HG02884 (cell line): ENCODE results near the gene GPR160.
"Not testable (repeated sequence)": the region's sequence is repeated elsewhere in the genome, so short reads cannot be mapped to it uniquely, and the experiment has no call there.

Experiments
- ATAC-seq: cut with Tn5 transposase; IDR thresholded peaks from one replicate; pipeline ENCODE4 v1.9.1; 2021; ENCODE audit warnings: mild to moderate bottlenecking, moderate library complexity; ENCODE audit not compliant: unreplicated experiment

Gene GPR160

DNA sequence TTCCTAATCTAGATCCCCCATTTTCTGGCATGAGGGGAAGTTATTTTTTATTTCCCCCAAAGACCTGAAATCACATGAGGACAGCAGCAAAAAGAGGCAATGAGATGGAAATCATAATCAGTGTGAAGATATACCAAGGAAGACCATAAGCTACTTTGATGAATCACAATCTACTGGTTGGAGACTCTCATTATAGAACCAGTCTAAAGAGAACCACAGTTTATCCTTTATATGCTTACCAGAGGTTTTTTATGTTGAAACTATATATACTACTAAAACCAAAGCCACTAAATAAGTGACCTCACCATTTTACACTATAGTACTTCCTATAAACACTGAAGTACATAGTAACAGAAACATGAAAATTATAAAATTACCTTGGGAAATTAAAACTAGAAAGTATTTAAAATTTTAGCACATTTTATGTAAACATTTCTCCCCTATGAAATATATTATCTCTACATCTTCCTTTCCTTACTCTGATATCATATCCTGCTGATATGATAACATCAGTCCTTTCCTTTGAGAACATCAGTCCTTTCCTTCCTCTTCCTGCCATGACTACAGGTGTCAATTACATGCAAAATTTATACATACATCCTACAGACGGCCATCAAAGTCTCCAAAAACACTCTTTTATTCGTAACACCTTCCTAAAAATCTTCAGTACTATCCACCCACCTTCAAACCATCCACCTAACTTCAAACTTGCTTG is 71.9 kb downstream of the GPR160 start:
- no peak for ATAC-seq

DNA sequence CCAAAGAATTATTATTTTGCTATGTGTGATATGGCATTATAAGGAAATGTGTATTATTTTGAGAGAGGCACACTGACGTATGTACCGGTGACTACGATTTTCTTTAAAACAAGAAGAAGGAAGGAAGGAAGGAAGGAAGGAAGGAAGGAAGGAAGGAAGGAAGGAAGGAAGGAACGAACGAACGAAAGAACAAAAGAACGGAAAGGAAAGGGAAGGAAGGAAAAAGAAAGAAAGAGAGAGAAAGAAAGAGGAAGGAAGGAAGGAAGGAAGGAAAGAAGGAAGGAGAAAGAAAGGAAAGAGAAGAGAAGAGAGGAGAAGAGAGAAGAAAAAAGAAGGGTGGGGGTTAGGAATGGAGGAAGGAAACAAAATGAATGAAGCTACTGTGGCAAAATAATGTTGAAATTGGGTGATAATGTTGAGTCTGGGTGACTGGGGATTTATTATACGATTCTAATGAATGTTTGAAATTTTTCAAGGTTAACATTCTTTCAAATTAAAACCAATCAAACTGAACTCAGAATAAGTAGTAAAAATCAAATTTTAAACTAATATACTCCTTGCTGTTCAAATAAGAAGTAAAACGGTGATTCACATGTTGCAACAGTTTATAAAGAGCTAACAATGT is 73.5 kb downstream of the GPR160 start:
- no peak for ATAC-seq

DNA sequence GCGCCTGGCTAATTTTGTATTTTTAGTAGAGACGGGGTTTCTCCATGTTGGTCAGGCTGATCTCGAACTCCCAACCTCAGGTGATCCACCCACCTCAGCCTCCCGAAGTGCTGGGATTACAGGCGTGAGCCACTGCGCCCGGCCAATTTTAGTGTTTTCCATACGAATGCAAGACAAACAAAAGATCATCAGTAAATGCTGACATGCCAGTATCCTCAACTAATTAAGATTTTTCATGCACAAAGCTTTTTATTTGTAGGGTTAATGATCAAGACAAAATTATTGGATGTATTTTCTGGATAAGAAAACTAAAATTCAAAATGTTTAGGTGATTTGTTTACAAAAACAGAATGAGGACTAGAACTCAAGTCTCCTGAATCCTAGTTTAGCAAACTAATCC is 76.4 kb downstream of the GPR160 start:
- not testable (repeated sequence) for ATAC-seq

DNA sequence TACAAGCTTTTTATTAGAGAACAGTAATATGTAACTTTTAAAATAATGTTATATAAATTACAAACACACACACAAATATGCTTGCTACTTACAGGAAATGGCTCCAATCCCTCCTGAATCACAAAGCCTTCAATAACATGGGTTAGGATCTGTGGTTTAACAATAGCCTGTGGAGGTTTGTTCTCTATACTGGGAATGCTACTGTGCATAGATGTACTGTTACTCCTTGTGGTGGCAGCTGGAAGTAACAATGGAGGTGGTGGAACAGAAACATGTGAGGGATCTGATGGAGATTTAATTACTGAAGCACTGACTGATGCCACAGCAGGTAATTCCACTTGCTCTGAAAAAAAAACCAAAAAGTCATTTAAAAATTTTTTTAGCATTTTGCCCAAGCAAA is 79.3 kb downstream of the GPR160 start:
- no peak for ATAC-seq

DNA sequence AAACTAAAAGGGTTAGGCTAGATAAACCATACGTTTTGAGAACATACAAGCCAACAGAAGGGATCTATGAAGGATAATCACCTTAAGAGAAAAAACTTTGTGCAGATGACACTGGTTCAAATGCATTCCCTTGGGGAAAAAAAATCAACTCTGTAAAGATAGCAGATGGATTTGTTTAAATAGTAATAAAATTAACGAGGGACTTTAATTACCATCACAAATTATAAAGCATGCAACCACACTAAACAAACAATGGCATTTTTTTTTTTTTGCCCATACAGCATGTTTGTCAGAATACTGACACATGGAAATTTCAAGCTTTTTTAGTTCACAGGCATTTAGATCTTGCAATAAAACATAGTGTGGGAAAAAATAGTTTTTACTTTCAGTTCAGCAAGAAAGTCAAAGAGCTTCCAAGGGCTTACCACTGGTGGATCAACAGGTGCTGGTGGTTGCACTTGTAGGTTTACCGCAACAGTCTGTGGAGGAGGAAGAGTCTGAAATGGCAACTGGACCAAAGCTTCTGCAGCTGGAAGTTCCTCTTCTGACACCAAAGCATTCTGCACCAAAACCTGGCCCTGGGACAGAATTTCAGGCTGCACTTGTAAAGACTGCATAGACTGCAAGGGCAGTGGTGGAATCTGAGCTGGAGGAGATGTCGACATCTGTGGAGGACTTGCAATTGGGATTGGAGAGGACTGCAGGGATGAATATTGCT is 90.6 kb downstream of the GPR160 start:
- ATAC-seq: peak; percentile 90

DNA sequence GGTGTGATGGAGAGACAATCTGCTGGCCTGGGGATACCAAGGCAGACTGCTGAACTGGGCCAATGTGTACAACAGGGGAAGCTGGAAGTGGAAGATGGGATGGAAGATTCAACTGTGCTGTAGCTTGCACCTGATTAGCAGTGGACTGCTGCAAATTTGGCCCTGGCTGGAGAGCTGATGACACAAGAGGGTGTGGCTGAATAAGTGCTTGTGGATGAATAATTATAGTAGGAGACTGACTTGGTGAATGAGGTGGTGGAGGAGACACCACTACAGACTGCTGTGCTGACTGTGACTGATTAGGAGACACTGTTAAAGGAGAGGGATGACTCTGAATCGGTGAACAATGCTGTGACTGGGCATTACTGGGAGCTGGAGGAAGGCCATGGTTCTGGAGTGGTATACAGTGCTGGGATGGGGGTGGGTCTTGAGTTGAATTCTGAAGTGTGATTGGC is 91.2 kb downstream of the GPR160 start:
- ATAC-seq: peak; percentile 62

DNA sequence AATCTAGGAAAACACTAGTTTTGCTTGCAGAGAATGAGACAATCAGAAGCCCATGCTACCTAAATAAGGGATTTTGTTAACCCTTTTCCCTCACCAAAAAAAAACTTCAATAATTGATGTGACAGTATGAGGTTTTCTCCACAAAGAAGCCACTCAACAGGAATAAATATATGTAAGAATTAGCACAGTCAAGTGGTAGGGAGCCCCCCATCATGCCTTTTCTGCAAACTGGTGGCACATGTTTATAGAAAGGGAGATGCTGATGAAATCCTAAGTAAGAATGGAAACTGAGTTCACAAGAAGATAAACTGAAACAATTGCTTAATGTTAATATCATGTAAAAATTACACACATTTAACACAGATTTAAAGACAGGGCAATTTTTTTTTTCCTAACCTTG is 92.7 kb downstream of the GPR160 start:
- ATAC-seq: no peak

DNA sequence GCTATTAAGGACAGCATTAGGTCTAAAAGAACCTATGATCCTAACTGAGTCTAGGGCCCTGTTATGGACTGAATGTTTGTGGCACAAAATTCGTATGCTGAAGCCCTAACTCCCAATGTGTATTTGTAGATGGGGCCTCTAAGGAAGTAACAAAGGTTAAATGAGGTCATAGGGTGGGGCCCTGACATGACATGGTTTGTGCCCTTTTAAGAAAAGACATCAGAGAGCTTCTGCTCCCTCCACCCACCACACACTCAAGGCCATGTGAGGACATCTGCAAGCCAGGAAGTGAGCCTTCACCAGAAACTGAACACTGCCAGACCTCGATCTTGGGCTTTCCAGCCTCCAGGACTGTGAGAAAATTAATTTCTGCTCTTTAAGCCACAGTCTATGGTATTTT is 94.5 kb downstream of the GPR160 start:
- ATAC-seq: no peak
